Kidney (tissue), 14 donors: ENCODE results near the gene ACSBG1. TPM values are rescaled to one million over a fixed set of nuclear protein-coding genes. Genes with fewer than 3 reads are reported as not detected.

Experiments
- DNase-seq, 5 donors: peaks; one replicate each; pipeline ENCODE4 v3.0.0-alpha.2; 2013 to 2020
- FAIRE-seq: peaks from 2 replicates; lab custom pipeline; 2012; peaks lifted over from hg19 to GRCh38; lab: Jason Lieb, UNC
- H3K27ac ChIP-seq, 2 donors: one replicate each; pipeline ENCODE4 v1.7.0; 2013; ENCODE audit warnings: low read depth in 2 of 2, low read length in 2 of 2, inconsistent platforms in 1 of 2
- H3K27me3 ChIP-seq: one replicate; pipeline ENCODE4 v1.7.1; 2013; ENCODE audit warnings: low read length, inconsistent platforms; ENCODE audit not compliant: control insufficient read depth, insufficient read depth
- H3K36me3 ChIP-seq, 3 donors: one replicate each; pipeline versions ENCODE4 v1.7.0 to v1.7.1; 2013; ENCODE audit warnings: low read length in 3 of 3, control low read depth in 1 of 3, inconsistent platforms in 1 of 3; ENCODE audit not compliant: insufficient read depth in 3 of 3, control insufficient read depth in 2 of 3
- H3K4me1 ChIP-seq, 3 donors: one replicate each; pipeline versions ENCODE4 v1.7.0 to v1.7.1; 2013; ENCODE audit warnings: low read length in 3 of 3, inconsistent platforms in 1 of 3, low read depth in 1 of 3; ENCODE audit not compliant: control insufficient read depth in 2 of 3, insufficient read depth in 2 of 3
- H3K4me3 ChIP-seq, 3 donors: one replicate each; pipeline versions ENCODE4 v1.7.0 to v1.8.1; 2013; ENCODE audit warnings: low read length in 3 of 3, control low read depth in 1 of 3, inconsistent platforms in 1 of 3
- H3K9ac ChIP-seq, 3 donors: one replicate each; pipeline versions ENCODE4 v1.7.0 to v1.7.1; 2013; ENCODE audit warnings: low read length in 3 of 3, control low read depth in 1 of 3, inconsistent platforms in 1 of 3
- H3K9me3 ChIP-seq, 3 donors: one replicate each; pipeline versions ENCODE4 v1.7.0 to v1.7.1; 2013; ENCODE audit warnings: low read length in 3 of 3, control low read depth in 1 of 3, inconsistent platforms in 1 of 3; ENCODE audit not compliant: control insufficient read depth in 2 of 3, insufficient read depth in 1 of 3
- intact Hi-C: fragments of 100-400 bp; cut with DNase I; formaldehyde crosslinking; loops from one replicate; pipeline ENCODE4 v1.11.1; 2022
- polyA plus RNA-seq: library from polyadenylated mRNA; stranded (reverse); fragments of 350-450 nt; fragmentation: Illumina TruSeq; extraction: RNeasy Lipid Tissue Mini Kit (QIAGEN cat#74804); gene quantifications from one replicate; pipeline ENCODE4 v1.2.3, GENCODE V29; 2014; ENCODE audit warnings: low read depth, low replicate concordance; ENCODE audit not compliant: insufficient read depth
- total RNA-seq: library from RNA; stranded (reverse); fragmentation: NEBNext Ultra II Directional; extraction: Animal tissue kit (Norgen Biotek cat#: 25700); gene quantifications from one replicate; pipeline ENCODE4 v1.2.1, GENCODE V29; 2021
- TF ChIP-seq, protein P1 (sequence below): IDR thresholded peaks from 3 replicates; pipeline ENCODE4 v1.5.1; 2012; ENCODE audit warnings: mild to moderate bottlenecking, moderate library complexity, borderline replicate concordance; ENCODE audit not compliant: insufficient read depth; ENCODE audit errors: extremely low read depth
- donor health status: control.
- donor health status: control.
- donor health status: control.
- donor health status: control.
- donor health status: control.
- donor health status: DM: yes; HTN: yes; CAD: no.
- donor health status: Normal renal cell carcinoma (clear cell type).

The ACSBG1 gene
- total and polyA plus RNA-seq, 2 donors from 2014 or later: 0.13 to 0.86 TPM

DNA sequence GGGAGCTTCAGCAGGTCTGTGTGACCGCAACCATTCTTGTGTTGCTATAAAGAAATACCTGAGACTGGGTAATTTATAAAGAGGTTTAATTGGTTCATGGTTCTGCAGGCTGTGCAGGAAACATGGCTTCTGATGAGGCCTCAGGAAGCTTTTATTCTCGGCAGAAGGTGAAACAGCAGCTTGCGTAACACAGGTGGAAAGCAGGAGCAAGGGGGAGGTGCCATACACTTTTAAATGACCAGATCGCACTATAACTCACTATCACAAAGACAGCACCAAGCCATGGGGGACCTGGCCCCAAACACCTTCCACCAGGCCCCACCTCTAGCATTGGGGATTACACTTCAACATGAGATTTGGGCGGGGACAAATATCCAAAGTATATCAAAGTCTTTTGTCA, 94.8 kb downstream of the ACSBG1 start:
- DNase-seq: no peak
- H3K9ac ChIP-seq: no peak overlapping the region
- TF ChIP-seq, protein P1, sequence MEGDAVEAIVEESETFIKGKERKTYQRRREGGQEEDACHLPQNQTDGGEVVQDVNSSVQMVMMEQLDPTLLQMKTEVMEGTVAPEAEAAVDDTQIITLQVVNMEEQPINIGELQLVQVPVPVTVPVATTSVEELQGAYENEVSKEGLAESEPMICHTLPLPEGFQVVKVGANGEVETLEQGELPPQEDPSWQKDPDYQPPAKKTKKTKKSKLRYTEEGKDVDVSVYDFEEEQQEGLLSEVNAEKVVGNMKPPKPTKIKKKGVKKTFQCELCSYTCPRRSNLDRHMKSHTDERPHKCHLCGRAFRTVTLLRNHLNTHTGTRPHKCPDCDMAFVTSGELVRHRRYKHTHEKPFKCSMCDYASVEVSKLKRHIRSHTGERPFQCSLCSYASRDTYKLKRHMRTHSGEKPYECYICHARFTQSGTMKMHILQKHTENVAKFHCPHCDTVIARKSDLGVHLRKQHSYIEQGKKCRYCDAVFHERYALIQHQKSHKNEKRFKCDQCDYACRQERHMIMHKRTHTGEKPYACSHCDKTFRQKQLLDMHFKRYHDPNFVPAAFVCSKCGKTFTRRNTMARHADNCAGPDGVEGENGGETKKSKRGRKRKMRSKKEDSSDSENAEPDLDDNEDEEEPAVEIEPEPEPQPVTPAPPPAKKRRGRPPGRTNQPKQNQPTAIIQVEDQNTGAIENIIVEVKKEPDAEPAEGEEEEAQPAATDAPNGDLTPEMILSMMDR: no peak
- no peak overlapping the region for H3K4me3 ChIP-seq
- H3K36me3 ChIP-seq: no peaks in the 10 kb centered on the region
- no peak for FAIRE-seq
- H3K27me3 ChIP-seq: no peaks in the 10 kb centered on the region
- no peaks in the 10 kb centered on the region for H3K9me3 ChIP-seq
- intact Hi-C loops: loop anchor here (10.0 kb wide), 1 partner anchor 55 kb away; no protein-coding TSS in a partner anchor
- H3K27ac ChIP-seq: no peak overlapping the region
- no peaks in the 10 kb centered on the region for H3K4me1 ChIP-seq

DNA sequence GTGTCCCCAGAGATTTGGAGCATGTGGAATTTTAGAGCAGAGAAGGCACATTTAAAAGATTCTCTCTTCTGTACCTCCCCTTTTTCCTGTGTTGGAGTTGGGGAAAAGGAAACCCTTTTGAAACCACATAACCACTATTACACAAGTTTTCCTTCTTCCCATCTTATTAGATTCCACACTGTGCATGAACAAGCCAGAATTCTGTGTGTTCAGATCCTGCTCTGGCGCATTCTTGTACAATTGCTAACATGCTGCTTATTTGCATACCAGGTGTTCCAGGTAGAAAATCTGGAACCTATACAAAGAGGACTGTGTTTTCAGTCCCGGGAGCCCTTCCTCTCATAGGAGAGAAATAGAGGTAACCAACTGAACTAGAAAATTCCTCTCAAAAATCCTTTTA, 100.6 kb downstream of the ACSBG1 start:
- intact Hi-C loops: loop anchor here (10.0 kb wide), 1 partner anchor 61 kb away; no protein-coding TSS in a partner anchor
- Histone ChIP-seq H3K27ac (no peak overlapping the region), H3K27me3 (no peaks in the 10 kb centered on the region), H3K9me3 (no peaks in the 10 kb centered on the region), H3K4me3 (no peak overlapping the region), H3K36me3 (no peaks in the 10 kb centered on the region), H3K4me1 (peaks cover 0 to 5% (median 0%) of the 10 kb centered on the region in 3 donors), H3K9ac (no peak overlapping the region)
- FAIRE-seq (no peak), DNase-seq (peak in 2 of 5 donors; percentile 17 to 19)
- TF ChIP-seq, protein P1: no peak

DNA sequence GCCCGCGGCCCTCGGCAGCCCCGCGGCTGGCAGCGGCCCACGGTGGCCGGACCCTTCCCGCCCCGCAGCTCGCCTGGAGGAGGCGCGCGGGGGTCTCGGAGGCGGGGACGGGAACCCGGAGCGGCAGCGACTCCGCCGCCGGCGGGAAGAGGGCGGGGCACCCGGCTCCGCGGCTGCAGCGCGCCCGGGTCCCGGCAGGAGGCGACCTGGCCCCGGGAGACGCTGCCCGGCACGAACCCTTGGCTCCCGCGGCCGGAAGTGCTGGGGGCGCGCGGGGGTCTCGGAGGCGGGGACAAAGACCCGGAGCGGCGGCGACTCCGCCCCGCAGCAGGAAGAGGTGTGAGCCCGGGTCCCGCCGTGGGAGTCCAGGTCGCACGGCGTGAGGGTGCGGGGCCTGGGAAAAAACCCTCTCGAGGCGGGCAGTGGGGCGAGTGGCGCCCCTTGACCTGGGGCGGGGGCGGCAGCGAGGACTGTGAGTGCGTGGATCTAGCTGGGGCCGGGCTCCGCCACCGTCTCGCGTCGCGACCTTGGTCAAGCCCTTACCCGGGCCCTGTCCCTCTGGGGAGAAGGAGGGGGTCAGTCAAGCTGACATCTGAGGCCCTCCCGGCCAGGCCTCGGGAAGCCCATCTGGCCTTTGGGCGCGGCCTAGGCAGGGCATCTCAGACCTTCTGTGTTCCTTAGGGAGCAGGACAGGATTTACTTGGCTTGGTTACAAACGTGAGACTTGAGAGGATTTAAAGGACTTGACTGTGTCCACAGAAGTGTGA, 102.9 kb downstream of the ACSBG1 start, which contains the start of gene CIB2:
Gene CIB2, minus strand, starts transcription at position 151 of the 767 bp plus-strand sequence. CDS start 230 bp downstream, outside the sequence.
- TF ChIP-seq, protein P1: peak; percentile 69
- DNase-seq (peak; percentile 90 to 96 (median 91)), FAIRE-seq (no peak)
- H3K36me3 ChIP-seq: no peaks in the 10 kb centered on the region
- H3K9ac ChIP-seq: peak within 1 kb of the TSS; percentile 60 to 83 (median 82)
- no peaks in the 10 kb centered on the region for H3K27me3 ChIP-seq
- H3K4me1 ChIP-seq: peaks cover 0 to 5% (median 0%) of the 10 kb centered on the region in 3 donors
- H3K27ac ChIP-seq: peak within 1 kb of the TSS; percentile 20 to 71
- peak within 1 kb of the TSS; percentile 47 to 81 (median 80) for H3K4me3 ChIP-seq
- intact Hi-C loops: loop anchor here (10.0 kb wide), 1 partner anchor 63 kb away; no protein-coding TSS in a partner anchor
- no peaks in the 10 kb centered on the region for H3K9me3 ChIP-seq
